Astrocyte (in vitro differentiated cells and primary cell): Measurements from ENCODE around the gene KMT2B. TPM values are rescaled to one million over a fixed set of nuclear protein-coding genes. Genes with fewer than 3 reads are reported as not detected.

Experiments used
- DNase-seq: peaks from one replicate; pipeline ENCODE4 v3.0.0-alpha.2; 2010; ENCODE audit warnings: low read depth
- FAIRE-seq: peaks from 2 replicates; lab custom pipeline; 2011; peaks lifted over from hg19 to GRCh38; lab: Jason Lieb, UNC
- H2AFZ ChIP-seq: 2 replicates; pipeline ENCODE4 v1.6.0; 2012; ENCODE audit warnings: low read depth, low read length, inconsistent platforms
- H3K27ac ChIP-seq: 2 replicates; pipeline ENCODE4 v1.5.1; 2011; ENCODE audit warnings: low read depth, low read length, inconsistent platforms
- H3K27me3 ChIP-seq: 2 replicates; pipeline ENCODE4 v1.6.0; 2011; ENCODE audit warnings: low read length, inconsistent platforms; ENCODE audit not compliant: insufficient read depth
- H3K36me3 ChIP-seq: 2 replicates; pipeline ENCODE4 v1.5.1; 2011; ENCODE audit warnings: low read length, inconsistent platforms; ENCODE audit not compliant: insufficient read depth
- H3K4me1 ChIP-seq: 2 replicates; pipeline ENCODE4 v1.5.1; 2011; ENCODE audit warnings: low read length, inconsistent platforms; ENCODE audit not compliant: insufficient read depth
- H3K4me2 ChIP-seq: 2 replicates; pipeline ENCODE4 v1.6.0; 2012; ENCODE audit warnings: low read length, inconsistent platforms
- H3K4me3 ChIP-seq: 2 replicates; pipeline ENCODE4 v1.5.1; 2011; ENCODE audit warnings: low read depth, mild to moderate bottlenecking, low read length, inconsistent platforms; ENCODE audit not compliant: insufficient read depth
- H3K79me2 ChIP-seq: 2 replicates; pipeline ENCODE4 v1.6.0; 2012; ENCODE audit warnings: mild to moderate bottlenecking, low read length, inconsistent platforms; ENCODE audit not compliant: insufficient read depth
- H3K9ac ChIP-seq: 2 replicates; pipeline ENCODE4 v1.6.0; 2012; ENCODE audit warnings: mild to moderate bottlenecking, low read length, inconsistent platforms
- H3K9me3 ChIP-seq: 2 replicates; pipeline ENCODE4 v1.5.1; 2012; ENCODE audit warnings: low read depth, mild to moderate bottlenecking, low read length, inconsistent platforms; ENCODE audit not compliant: insufficient read depth
- H4K20me1 ChIP-seq: 2 replicates; pipeline ENCODE4 v1.6.0; 2012; ENCODE audit warnings: low read length, inconsistent platforms; ENCODE audit not compliant: insufficient read depth
- H3K27ac Mint-ChIP-seq: one replicate; pipeline ENCODE4 v1.8.0; 2021; ENCODE audit warnings: mild to moderate bottlenecking, mixed read lengths; ENCODE audit not compliant: unreplicated experiment
- H3K27me3 Mint-ChIP-seq: one replicate; pipeline ENCODE4 v1.8.0; 2021; ENCODE audit warnings: low read depth, mixed read lengths; ENCODE audit not compliant: unreplicated experiment
- H3K36me3 Mint-ChIP-seq: one replicate; pipeline ENCODE4 v1.8.0; 2021; ENCODE audit warnings: low read depth, mixed read lengths; ENCODE audit not compliant: unreplicated experiment
- H3K4me1 Mint-ChIP-seq: one replicate; pipeline ENCODE4 v1.8.0; 2021; ENCODE audit warnings: low read depth, mixed read lengths; ENCODE audit not compliant: unreplicated experiment
- H3K4me3 Mint-ChIP-seq: one replicate; pipeline ENCODE4 v1.8.0; 2021; ENCODE audit warnings: mild to moderate bottlenecking, moderate library complexity, mixed read lengths; ENCODE audit not compliant: unreplicated experiment
- H3K9me3 Mint-ChIP-seq: one replicate; pipeline ENCODE4 v1.8.0; 2021; ENCODE audit warnings: mild to moderate bottlenecking, mixed read lengths; ENCODE audit not compliant: unreplicated experiment
- EZH2 ChIP-seq: IDR thresholded peaks from 2 replicates; pipeline ENCODE4 v1.6.1; 2012; ENCODE audit warnings: mild to moderate bottlenecking, low read length, inconsistent platforms; ENCODE audit not compliant: insufficient read depth
- total RNA-seq: library from RNA; stranded (reverse); gene quantifications from 2 replicates; pipeline ENCODE4 v1.2.1, GENCODE V29; 2021
- TF ChIP-seq, protein P1 (sequence below): IDR thresholded peaks from 2 replicates; pipeline ENCODE4 v1.5.1; 2011; ENCODE audit warnings: low read depth, mild to moderate bottlenecking, inconsistent platforms, low read length, moderate library complexity; ENCODE audit not compliant: insufficient read depth

KMT2B gene
- total RNA-seq, 1 donor from 2014 or later = 28.7 TPM

DNA sequence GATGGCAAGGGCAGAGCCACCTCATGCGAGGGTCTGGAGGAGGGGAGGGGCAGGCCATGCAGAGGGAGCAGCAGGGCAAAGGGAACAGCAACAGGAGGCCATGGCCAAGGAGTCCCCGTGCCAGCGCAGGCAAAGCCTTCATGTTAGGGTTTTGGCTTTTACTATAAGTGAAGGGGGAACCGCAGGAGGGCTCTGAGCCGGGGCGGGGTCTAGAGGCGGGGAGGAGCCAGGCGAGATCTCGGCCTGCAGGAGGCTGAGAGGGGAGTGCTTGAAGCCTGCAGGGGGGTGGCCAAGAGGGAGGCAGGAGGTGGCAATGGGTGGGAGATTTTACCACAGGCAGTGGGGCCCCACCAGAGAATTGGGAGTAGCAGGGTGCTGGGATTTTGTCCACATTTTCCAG is 63.8 kb downstream of the KMT2B start:
- no peak overlapping the region for H2AFZ ChIP-seq
- no peaks in the 10 kb centered on the region for H3K79me2 ChIP-seq
- H4K20me1 ChIP-seq = peaks cover 7% of the 10 kb centered on the region
- peaks cover 39% of the 10 kb centered on the region for H3K27me3 Mint-ChIP-seq
- H3K9ac ChIP-seq = no peak overlapping the region
- H3K27ac Mint-ChIP-seq = no peak overlapping the region
- H3K9me3 Mint-ChIP-seq = peaks cover 3% of the 10 kb centered on the region
- H3K4me3 ChIP-seq = no peak overlapping the region
- FAIRE-seq (no peak), DNase-seq (no peak)
- H3K9me3 ChIP-seq = no peaks in the 10 kb centered on the region
- H3K27ac ChIP-seq = no peak overlapping the region
- H3K36me3 ChIP-seq = no peaks in the 10 kb centered on the region
- peaks cover 11% of the 10 kb centered on the region for H3K36me3 Mint-ChIP-seq
- H3K27me3 ChIP-seq = no peaks in the 10 kb centered on the region
- no peak overlapping the region for H3K4me3 Mint-ChIP-seq
- no peak overlapping the region for H3K4me2 ChIP-seq
- peaks cover 10% of the 10 kb centered on the region for H3K4me1 Mint-ChIP-seq
- peaks cover 5% of the 10 kb centered on the region for H3K4me1 ChIP-seq
- no peak for TF ChIP-seq EZH2
- TF ChIP-seq, protein P1, sequence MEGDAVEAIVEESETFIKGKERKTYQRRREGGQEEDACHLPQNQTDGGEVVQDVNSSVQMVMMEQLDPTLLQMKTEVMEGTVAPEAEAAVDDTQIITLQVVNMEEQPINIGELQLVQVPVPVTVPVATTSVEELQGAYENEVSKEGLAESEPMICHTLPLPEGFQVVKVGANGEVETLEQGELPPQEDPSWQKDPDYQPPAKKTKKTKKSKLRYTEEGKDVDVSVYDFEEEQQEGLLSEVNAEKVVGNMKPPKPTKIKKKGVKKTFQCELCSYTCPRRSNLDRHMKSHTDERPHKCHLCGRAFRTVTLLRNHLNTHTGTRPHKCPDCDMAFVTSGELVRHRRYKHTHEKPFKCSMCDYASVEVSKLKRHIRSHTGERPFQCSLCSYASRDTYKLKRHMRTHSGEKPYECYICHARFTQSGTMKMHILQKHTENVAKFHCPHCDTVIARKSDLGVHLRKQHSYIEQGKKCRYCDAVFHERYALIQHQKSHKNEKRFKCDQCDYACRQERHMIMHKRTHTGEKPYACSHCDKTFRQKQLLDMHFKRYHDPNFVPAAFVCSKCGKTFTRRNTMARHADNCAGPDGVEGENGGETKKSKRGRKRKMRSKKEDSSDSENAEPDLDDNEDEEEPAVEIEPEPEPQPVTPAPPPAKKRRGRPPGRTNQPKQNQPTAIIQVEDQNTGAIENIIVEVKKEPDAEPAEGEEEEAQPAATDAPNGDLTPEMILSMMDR = no peak

DNA sequence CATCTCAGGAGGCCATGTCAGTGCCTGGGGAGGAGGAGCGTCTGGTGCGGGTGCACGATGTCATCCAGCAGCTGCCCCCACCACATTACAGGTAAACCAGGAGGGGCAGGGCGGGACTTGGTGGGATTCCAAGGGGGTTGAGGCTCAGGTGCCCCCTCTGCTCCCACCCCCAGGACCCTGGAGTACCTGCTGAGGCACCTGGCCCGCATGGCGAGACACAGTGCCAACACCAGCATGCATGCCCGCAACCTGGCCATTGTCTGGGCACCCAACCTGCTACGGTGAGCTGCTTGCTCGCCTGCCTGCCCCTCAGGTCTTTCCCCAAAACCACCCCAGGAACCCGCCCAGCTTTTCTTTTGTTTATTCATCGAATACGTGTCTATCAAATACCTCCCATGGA is 64.8 kb downstream of the KMT2B start:
- Mint-ChIP-seq H3K4me3 (no peak overlapping the region), H3K27ac (no peak overlapping the region), H3K36me3 (peaks cover 11% of the 10 kb centered on the region), H3K9me3 (no peaks in the 10 kb centered on the region), H3K27me3 (peaks cover 35% of the 10 kb centered on the region), H3K4me1 (peaks cover 4% of the 10 kb centered on the region)
- no peaks in the 10 kb centered on the region for H3K79me2 ChIP-seq
- FAIRE-seq (no peak), DNase-seq (no peak)
- no peak overlapping the region for H2AFZ ChIP-seq
- no peak overlapping the region for H3K4me2 ChIP-seq
- no peak overlapping the region for H3K27ac ChIP-seq
- H3K27me3 ChIP-seq = no peaks in the 10 kb centered on the region
- H3K9ac ChIP-seq = no peak overlapping the region
- H3K4me3 ChIP-seq = no peak overlapping the region
- H3K4me1 ChIP-seq = no peaks in the 10 kb centered on the region
- no peaks in the 10 kb centered on the region for H3K36me3 ChIP-seq
- TF ChIP-seq, protein P1 = no peak
- TF ChIP-seq EZH2 = no peak
- no peaks in the 10 kb centered on the region for H4K20me1 ChIP-seq
- no peaks in the 10 kb centered on the region for H3K9me3 ChIP-seq

DNA sequence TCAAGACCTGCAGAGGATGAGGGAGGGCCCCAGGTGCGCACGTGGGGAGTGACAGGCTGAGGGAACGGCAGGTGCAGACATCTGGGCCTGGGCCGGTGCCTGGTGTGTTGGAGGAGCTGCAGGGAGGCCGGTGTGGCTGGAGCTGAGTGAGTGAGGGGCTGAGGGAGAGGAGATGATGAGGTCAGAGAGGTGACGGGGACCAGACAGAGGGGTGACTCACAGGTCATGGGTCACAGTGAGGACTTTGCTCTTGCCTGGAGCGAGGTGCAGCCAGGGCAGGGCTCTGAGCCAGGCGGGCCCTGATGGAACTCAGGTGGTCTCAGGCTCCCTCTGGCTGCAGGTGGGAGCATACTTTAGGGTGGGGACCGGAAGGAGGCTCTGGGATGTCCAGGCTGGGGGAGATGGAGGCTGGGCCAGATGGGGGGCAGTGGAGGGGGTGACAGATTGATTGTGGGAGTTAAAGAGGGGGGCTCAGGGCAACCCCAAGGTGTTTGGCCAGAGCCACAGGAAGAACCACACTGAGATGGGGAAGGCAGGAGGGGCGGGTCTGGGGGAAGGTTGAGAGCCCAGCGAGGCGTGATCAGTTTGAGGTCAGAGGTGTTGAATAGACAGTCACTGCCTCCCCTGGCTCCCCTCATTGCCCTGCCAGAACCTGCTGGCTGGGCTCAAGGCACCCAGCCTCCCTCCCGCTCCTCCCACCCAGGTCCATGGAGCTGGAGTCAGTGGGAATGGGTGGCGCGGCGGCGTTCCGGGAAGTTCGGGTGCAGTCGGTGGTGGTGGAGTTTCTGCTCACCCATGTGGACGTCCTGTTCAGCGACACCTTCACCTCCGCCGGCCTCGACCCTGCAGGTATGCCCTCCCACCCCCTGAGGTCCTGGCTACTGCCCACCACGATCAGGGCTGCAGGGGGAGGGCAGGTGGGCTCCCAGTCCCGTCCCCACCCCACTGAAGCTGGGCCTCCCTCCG is 65.9 kb downstream of the KMT2B start:
- H3K27me3 Mint-ChIP-seq = peaks cover 37% of the 10 kb centered on the region
- peaks cover 4% of the 10 kb centered on the region for H3K4me1 Mint-ChIP-seq
- no peaks in the 10 kb centered on the region for H3K9me3 Mint-ChIP-seq
- Histone ChIP-seq H3K27me3 (no peaks in the 10 kb centered on the region), H3K9ac (no peak overlapping the region), H3K4me3 (no peak overlapping the region), H3K4me1 (no peaks in the 10 kb centered on the region), H3K79me2 (no peaks in the 10 kb centered on the region), H3K9me3 (no peaks in the 10 kb centered on the region), H3K36me3 (no peaks in the 10 kb centered on the region), H3K27ac (no peak overlapping the region), H3K4me2 (no peak overlapping the region), H4K20me1 (no peaks in the 10 kb centered on the region), H2AFZ (no peak overlapping the region)
- no peak for FAIRE-seq
- no peak overlapping the region for H3K4me3 Mint-ChIP-seq
- TF ChIP-seq, protein P1 = no peak
- TF ChIP-seq EZH2 = no peak
- H3K27ac Mint-ChIP-seq = no peak overlapping the region
- H3K36me3 Mint-ChIP-seq = peaks cover 11% of the 10 kb centered on the region
- no peak for DNase-seq
